ENCODE data around the gene GPX4. TPM values are rescaled to one million over a fixed set of nuclear protein-coding genes. Genes with fewer than 3 reads are reported as not detected.

Gene GPX4
- total and polyA plus RNA-seq, 2 of the 13 experiments (the other 11 are each of a cell fraction or from before 2014, with no cell fraction given), result 535 to 613 TPM

DNA sequence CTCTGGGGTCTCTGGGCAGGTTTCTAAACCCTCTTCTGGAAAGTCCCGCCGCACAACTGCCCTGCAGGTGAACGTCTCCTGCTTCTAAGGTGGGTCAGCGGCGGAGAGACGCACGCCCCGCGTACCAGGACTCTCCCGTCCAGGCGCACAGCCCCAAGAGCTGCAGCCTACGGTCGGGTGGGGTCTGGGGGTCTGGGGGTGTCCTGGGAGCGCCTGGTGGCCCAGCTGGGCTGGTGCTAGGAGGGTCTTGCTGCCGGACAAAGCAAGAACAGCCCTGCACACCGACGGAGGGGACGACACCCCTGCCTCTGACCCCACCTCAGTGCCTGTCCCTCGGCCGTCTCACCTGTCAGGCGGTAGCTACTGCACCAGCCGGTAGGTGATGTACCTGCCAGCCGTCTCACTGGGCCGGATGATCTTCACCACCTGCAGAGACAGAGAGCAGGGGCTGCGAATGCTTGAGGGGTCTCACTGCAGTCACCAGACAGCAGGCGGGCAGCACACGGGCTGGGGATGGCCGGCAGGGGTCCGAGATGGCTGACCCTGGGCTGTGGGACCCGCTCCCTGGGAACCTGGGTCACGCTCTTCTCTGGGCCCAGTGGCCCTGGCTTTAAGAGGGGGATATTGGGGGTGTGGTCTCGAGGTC is 14.5 kb upstream of the GPX4 start:
- DNase-seq (ENCODE audit: low spot score) (no peak), FAIRE-seq (no peak), ATAC-seq (no peak)
- no peaks in the 10 kb centered on the region for H3K9me3 ChIP-seq (ENCODE audit: low read length)
- intact Hi-C loops (cut with micrococcal nuclease; ENCODE audit: unreplicated experiment) (no loop called here), in situ Hi-C loops (cut with HindIII; ENCODE audit: extremely low pct_ligation_motif_present, low pct_unique_long_range_greater_than_20kb) (no loop called here)
- H3K4me1 ChIP-seq (ENCODE audit: insufficient read depth, low read length), result peaks cover 14% of the 10 kb centered on the region
- no peak overlapping the region for H3K4me3 ChIP-seq (replicated peaks in 1 of 3; ENCODE audit: insufficient read depth in 1 of 3, low read depth in 2 of 3, low read length in 3 of 3)
- no peak overlapping the region for H3K9ac ChIP-seq (ENCODE audit: insufficient read depth, low read depth, low read length)
- TF ChIP-seq RFXANK (CRISPR knock-in tag; IDR thresholded peaks at IDR 0.05) (no peak), PITX1 (CRISPR knock-in tag; IDR thresholded peaks at IDR 0.05) (no peak), RBFOX2 (IDR thresholded peaks at IDR 0.05; ENCODE audit: low read depth, low read length) (peak; percentile 22; the same call in 1 of the 2 replicates), CENPT (CRISPR knock-in tag; IDR thresholded peaks at IDR 0.05; ENCODE audit: low read depth) (no peak), POLR2AphosphoS5 (IDR thresholded peaks at IDR 0.05; ENCODE audit: low read depth, low read length) (peak; percentile 27; the same call in 1 of the 2 replicates), SALL1 (CRISPR knock-in tag; IDR thresholded peaks at IDR 0.05) (no peak), CCDC6 (CRISPR knock-in tag; IDR thresholded peaks at IDR 0.05) (no peak), POLR2A (IDR thresholded peaks at IDR 0.05; ENCODE audit: insufficient read depth in 1 of 2, low read depth in 2 of 2, low read length in 2 of 2) (peak in 1 of 2 experiments; percentile 38; a peak in 2 of 4 replicates), RBM22 (optimal IDR thresholded peaks at IDR 0.05; ENCODE audit: low read length) (peak; percentile 86), AGO2 (optimal IDR thresholded peaks at IDR 0.05; ENCODE audit: low read depth, low read length) (peak; percentile 70)
- BruUV-seq (replicated peaks), result no TSS peak
- ChIA-PET CTCF (ENCODE audit: low intra/inter-chr PET ratio, low total read pairs) (no interaction called here), POLR2A (interaction anchor here (1.6 kb wide), 1 partner anchor 9 kb away, joined by 5 read pairs; no protein-coding TSS in a partner anchor)
- H3K36me3 ChIP-seq (replicated peaks in 1 of 2; ENCODE audit: control insufficient read depth in 1 of 2, insufficient read depth in 2 of 2, low read length in 2 of 2), result peaks cover 16 to 40% of the 10 kb centered on the region in 2 experiments
- H3K4me2 ChIP-seq (ENCODE audit: low read depth, low read length), result no peak overlapping the region
- H3K27ac ChIP-seq (ENCODE audit: extremely low read length, insufficient read depth, low read length), result no peak overlapping the region
- H3K27me3 ChIP-seq (ENCODE audit: control insufficient read depth in 1 of 2, insufficient read depth in 2 of 2, low read length in 2 of 2), result no peaks in the 10 kb centered on the region
- 97% methylated on average over 9 of the region's 32 CpGs for WGBS (ENCODE audit: low lambda C conversion rate)
- peaks cover 21% of the 10 kb centered on the region for H3K79me2 ChIP-seq (ENCODE audit: insufficient read depth, low read length)
- peaks cover 11% of the 10 kb centered on the region; the same call in 1 of the 2 replicates for H4K20me1 ChIP-seq (ENCODE audit: insufficient read depth, low read length)
- no peak overlapping the region for H2AFZ ChIP-seq (ENCODE audit: low read length)

- peaks cover 27% of the 10 kb centered on the region for H3K79me2 ChIP-seq (ENCODE audit: insufficient read depth, low read length)
- H3K9me3 ChIP-seq (ENCODE audit: low read length), result no peaks in the 10 kb centered on the region
- ChIA-PET POLR2A (interaction anchor here (1.6 kb wide), 1 partner anchor 8 kb away, joined by 5 read pairs; no protein-coding TSS in a partner anchor), CTCF (ENCODE audit: low intra/inter-chr PET ratio, low total read pairs) (no interaction called here)
- no peak for ATAC-seq
- H3K27ac ChIP-seq (ENCODE audit: extremely low read length, insufficient read depth, low read length), result no peak overlapping the region
- no peak overlapping the region for H3K4me2 ChIP-seq (ENCODE audit: low read depth, low read length)
- no peaks in the 10 kb centered on the region; a peak in 1 of 5 replicates for H3K27me3 ChIP-seq (ENCODE audit: control insufficient read depth in 1 of 2, insufficient read depth in 2 of 2, low read length in 2 of 2)
- H2AFZ ChIP-seq (ENCODE audit: low read length), result no peak overlapping the region
- FAIRE-seq, result no peak
- WGBS (ENCODE audit: low lambda C conversion rate), result 96% methylated on average over 12 of the region's 22 CpGs
- intact Hi-C loops (cut with micrococcal nuclease; ENCODE audit: unreplicated experiment), result no loop called here
- BruUV-seq (replicated peaks), result no TSS peak
- no peak overlapping the region for H3K9ac ChIP-seq (ENCODE audit: insufficient read depth, low read depth, low read length)
- no peak overlapping the region for H3K4me3 ChIP-seq (replicated peaks in 1 of 3; ENCODE audit: insufficient read depth in 1 of 3, low read depth in 2 of 3, low read length in 3 of 3)
- H4K20me1 ChIP-seq (ENCODE audit: insufficient read depth, low read length), result peaks cover 16% of the 10 kb centered on the region
- DNase-seq (ENCODE audit: low spot score), result no peak
- H3K4me1 ChIP-seq (ENCODE audit: insufficient read depth, low read length), result peaks cover 14% of the 10 kb centered on the region
- in situ Hi-C loops (cut with HindIII; ENCODE audit: extremely low pct_ligation_motif_present, low pct_unique_long_range_greater_than_20kb), result no loop called here
- peaks cover 12 to 40% of the 10 kb centered on the region in 2 experiments for H3K36me3 ChIP-seq (replicated peaks in 1 of 2; ENCODE audit: control insufficient read depth in 1 of 2, insufficient read depth in 2 of 2, low read length in 2 of 2)
- TF ChIP-seq SIN3B (IDR thresholded peaks at IDR 0.05; ENCODE audit: low read length) (no peak), ZBTB49 (CRISPR knock-in tag; IDR thresholded peaks at IDR 0.05; ENCODE audit: borderline replicate concordance) (no peak), REPIN1 (CRISPR knock-in tag; IDR thresholded peaks at IDR 0.05; ENCODE audit: borderline replicate concordance, low read depth) (no peak), KDM6A (CRISPR knock-in tag; IDR thresholded peaks at IDR 0.05; ENCODE audit: low read depth) (no peak), ZNF460 (CRISPR knock-in tag; IDR thresholded peaks at IDR 0.05; ENCODE audit: borderline replicate concordance) (no peak), EED (CRISPR knock-in tag; IDR thresholded peaks at IDR 0.05) (no peak), ZSCAN25 (CRISPR knock-in tag; IDR thresholded peaks at IDR 0.05) (no peak)
- TF ChIP-seq, protein P1, sequence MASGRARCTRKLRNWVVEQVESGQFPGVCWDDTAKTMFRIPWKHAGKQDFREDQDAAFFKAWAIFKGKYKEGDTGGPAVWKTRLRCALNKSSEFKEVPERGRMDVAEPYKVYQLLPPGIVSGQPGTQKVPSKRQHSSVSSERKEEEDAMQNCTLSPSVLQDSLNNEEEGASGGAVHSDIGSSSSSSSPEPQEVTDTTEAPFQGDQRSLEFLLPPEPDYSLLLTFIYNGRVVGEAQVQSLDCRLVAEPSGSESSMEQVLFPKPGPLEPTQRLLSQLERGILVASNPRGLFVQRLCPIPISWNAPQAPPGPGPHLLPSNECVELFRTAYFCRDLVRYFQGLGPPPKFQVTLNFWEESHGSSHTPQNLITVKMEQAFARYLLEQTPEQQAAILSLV (CRISPR knock-in tag; IDR thresholded peaks at IDR 0.05; ENCODE audit: borderline replicate concordance), result no peak
Measured at GRCh38 chr19:1089891-1090290, 13.9 kb upstream of the GPX4 start.
